Measurements from ENCODE around the gene DNLZ.
A peak's percentile ranks its signal among the peaks of the same experiment; 100 is the strongest.
"Not testable (repeated sequence)": the region's sequence is repeated elsewhere in the genome, so short reads cannot be mapped to it uniquely, and the experiment has no call there.

DNLZ gene

DNA sequence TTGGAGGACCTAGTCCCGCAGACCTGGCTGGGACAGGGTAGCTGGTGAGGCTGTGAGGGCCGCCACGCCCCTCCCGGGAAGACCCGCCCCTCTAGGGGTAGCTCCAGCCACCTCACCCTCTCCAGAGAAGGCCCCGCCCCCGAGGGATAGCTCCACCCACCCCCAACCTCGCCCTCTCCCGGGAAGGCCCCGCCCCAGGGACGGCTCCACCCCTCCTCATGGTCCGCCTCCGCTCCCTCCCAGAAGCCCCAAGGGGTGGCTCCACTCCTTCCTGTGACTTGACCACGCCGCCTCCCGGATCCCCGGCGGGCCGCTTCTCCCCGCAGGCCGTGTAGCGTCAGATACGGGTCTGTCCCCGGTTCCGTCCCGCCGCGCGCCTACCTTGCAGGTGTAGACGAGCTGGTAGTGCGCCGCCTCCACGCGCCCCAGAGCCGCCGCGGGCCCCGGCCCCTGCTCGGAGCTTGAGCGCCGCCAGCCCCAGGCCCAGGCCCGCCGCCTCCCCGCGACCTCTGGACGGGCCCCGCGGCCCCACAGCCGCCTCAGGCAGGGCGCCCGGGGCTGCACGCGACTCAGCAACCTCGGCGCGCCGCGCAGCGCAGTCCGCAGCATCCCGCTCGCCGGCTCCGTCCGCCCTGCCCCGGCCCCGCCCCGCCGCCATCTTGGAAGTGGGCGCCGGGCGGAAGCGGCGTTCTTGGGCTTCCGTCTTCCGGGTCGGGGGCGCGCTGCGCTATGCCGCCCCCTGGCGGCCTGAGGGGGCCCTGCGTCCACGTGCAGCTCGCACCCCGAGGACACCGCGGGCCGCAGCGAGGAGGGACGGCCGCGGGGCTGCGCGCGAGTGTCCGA lies at the start of gene DNLZ:
TSS of gene DNLZ (minus strand) at position 639 of the 843 bp plus-strand sequence. CDS start at position 609, 30 bp downstream.
- DNase-seq (ENCODE audit: low read depth in 1 of 2, low spot score in 1 of 2): peak; percentile 92 to 94

- no peak for DNase-seq (ENCODE audit: low read depth in 1 of 2, low spot score in 1 of 2)
Observed at GRCh38 chr9:136412962-136413361, 49.4 kb upstream of the DNLZ start.

GRCh38 chr9:136411378-136411777 lies 47.8 kb upstream of the DNLZ start:
- no peak for DNase-seq (ENCODE audit: low read depth in 1 of 2, low spot score in 1 of 2)

GRCh38 chr9:136410500-136411287 lies 47.1 kb upstream of the DNLZ start, which contains the start of the genes ENTR1 and PMPCA:
ENTR1 (minus strand) TSS chr9:136410614; CDS start chr9:136410397, 217 bp downstream.
PMPCA (plus strand) TSS chr9:136410658; CDS start chr9:136410669, 11 bp downstream.
- DNase-seq (ENCODE audit: low read depth in 1 of 2, low spot score in 1 of 2): peak; percentile 96 to 99

DNA sequence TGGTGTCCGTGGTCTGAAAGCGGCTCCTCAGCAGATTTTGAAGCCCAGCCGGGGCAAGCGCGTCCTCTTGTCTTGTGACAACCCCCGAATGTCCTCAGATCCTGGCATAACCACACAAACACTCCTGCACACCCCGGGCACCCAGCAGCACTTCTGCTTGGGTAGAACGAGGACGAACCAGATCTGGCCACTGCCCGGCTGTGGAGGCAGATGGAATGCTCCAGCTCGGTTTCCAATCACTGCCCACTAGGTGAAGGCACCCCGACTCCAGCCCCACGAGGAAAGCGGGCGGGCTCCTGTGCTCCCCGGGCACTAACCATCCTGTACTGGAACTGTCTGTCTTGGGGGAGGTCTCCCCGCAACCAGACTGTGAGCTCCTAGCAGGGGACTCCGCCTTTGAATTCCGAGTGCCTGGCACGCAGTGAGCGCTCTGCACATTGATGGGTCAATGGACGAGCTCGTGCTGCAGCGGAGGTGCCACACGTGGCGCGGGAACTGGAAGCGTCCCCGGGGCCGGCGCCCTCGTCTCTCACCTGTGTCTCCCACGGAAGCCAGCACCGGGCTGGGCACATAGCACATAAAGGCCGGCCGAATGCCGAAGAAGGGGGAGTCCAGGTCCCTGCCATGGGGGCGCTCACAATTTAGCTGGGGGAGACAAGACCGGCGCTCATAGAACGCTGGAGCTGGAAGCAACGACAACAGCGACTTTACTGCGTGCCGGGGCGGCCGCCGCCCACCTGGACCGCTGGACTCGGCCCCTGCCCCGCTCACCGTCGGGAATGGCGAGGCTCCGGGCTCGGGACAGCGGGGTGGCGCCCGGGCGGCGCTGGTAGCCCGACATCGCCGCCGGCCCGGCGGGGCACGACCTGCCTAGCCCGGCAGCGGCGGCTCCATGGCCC lies 46.3 kb upstream of the DNLZ start:
- peak in 1 of 2 donors; percentile 24 for DNase-seq (ENCODE audit: low read depth in 1 of 2, low spot score in 1 of 2)

DNA sequence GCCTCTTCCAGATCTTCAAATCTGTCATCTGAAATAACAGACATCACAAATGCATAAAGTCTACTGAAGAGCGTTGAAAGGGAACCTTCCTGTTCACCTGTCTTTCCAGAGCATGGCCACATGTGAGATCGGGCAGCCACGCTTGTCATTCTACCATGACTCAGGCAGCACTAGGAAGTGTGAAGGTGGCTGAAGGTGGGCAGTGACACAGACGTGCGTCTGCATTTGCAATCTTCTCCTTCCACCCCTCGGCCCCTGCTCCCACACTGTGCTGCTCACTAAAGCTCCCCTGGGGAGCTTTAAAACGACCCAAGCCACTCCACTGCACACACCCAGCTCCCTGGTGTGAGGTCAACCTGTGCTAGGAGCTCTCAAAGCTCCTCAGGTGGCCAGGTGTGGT lies 44.4 kb upstream of the DNLZ start:
- DNase-seq (ENCODE audit: low read depth in 1 of 2, low spot score in 1 of 2): no peak

DNA sequence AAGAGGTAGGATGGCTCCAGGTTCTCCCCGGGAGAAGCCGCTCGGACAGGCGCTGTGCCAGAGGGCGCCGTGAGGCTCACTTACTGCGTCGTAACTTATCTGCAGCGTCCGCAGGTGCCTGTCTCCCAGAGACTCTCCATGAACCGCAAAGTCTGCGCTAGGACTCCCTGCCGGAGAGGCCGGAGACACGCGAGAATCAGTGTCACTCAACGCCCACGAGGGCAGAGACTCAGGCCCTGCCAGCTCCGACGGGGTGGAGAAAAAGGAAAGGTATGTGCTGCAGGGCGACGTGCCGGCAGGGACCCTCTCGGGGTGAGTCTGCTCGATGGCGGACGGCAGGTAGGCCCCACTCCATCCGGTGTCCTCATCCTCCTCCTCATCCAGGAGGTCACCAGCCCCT lies 43.5 kb upstream of the DNLZ start:
- not testable (repeated sequence) for DNase-seq (ENCODE audit: low read depth in 1 of 2, low spot score in 1 of 2)

- not testable (repeated sequence) for DNase-seq (ENCODE audit: low read depth in 1 of 2, low spot score in 1 of 2)
Observed at GRCh38 chr9:136405904-136406303, 42.4 kb upstream of the DNLZ start.

DNA sequence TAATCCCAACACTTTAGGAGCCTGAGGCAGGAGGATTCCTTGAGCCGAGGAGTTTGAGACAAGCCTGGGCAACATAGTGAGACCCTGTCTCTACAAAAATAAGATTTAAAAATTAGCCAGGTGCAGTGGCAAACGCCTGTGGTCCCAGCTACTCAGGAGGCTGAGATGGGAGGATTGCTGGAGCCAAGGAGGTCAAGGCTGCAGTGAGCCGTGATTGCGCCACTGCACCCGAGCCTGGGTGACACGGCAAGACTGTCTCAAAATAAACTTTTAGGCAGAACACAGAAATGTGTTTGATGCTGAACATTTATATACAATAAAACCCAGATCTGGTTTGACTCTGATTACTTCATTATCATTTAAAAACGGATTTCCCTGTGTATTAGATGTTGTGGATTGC lies 41.9 kb upstream of the DNLZ start:
- no peak for DNase-seq (ENCODE audit: low read depth in 1 of 2, low spot score in 1 of 2)

GRCh38 chr9:136404801-136405136 lies 41.2 kb upstream of the DNLZ start:
- no peak for DNase-seq (ENCODE audit: low read depth in 1 of 2, low spot score in 1 of 2)

DNA sequence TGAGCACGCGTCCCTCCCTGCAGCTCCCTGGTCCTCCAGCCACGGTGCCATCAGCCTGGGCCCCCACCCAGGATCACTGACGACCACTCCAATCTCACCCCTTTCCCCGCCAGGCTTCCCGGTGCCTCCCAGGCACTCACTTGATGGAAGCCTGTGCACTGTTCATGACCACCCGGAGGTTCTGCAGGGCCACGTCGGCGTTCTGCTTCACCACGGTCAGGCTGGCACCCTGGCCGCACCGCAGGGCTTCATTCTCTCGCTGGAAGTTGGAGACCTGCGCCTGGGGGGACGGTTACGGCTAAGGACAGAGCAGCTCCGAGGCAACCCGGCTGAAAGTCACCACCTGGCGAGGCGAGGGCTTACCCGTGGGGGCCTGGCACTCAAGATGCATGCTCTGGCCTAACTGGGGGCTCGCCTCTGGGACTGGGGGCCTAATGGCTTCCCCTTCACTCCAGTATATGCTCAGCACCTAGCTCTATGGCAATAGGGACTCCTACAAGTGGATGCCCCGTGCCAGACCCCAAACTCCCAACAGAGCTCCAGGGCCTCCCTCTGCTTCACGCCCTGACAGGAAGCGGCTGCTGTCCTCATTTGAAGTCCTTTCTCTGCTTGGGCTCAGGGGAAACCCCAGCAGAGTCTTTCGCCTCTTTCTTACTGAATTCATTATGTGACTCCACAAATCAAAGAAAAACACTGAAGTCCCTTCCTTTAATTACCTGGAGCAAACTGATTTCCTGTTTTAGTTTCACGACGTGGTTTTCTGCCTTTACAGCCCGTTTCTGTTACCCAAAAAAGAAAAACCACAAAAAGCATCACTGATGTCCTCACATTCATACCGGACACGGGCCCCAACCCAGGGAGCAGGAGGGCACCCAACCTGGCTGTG lies 40.6 kb upstream of the DNLZ start:
- DNase-seq (ENCODE audit: low read depth in 1 of 2, low spot score in 1 of 2): no peak

- peak; percentile 46 to 64 for DNase-seq (ENCODE audit: low read depth in 1 of 2, low spot score in 1 of 2)
Observed at GRCh38 chr9:136403538-136403914, 40.0 kb upstream of the DNLZ start.

DNA sequence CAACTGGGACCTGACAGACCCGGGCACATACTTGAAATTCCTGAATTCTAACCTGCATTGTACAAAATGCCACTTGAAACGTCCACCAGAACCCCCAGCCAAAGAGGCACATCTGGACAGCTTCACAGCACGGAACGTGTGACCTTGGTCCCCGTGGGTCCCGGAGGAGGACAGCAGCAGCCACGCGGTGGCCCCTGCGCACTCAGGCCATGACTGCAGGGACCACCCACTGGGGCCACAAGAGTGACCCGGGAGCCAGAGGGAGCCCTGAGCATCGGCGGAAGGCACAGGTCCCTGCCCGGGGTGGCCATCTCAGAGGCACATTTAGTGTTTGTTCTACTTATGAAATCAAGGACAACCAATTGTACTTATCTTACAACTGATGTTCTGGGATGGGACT lies 38.5 kb upstream of the DNLZ start:
- no peak for DNase-seq (ENCODE audit: low read depth in 1 of 2, low spot score in 1 of 2)

GRCh38 chr9:136401173-136401922 lies 37.8 kb upstream of the DNLZ start:
- DNase-seq (ENCODE audit: low read depth in 1 of 2, low spot score in 1 of 2): no peak

DNA sequence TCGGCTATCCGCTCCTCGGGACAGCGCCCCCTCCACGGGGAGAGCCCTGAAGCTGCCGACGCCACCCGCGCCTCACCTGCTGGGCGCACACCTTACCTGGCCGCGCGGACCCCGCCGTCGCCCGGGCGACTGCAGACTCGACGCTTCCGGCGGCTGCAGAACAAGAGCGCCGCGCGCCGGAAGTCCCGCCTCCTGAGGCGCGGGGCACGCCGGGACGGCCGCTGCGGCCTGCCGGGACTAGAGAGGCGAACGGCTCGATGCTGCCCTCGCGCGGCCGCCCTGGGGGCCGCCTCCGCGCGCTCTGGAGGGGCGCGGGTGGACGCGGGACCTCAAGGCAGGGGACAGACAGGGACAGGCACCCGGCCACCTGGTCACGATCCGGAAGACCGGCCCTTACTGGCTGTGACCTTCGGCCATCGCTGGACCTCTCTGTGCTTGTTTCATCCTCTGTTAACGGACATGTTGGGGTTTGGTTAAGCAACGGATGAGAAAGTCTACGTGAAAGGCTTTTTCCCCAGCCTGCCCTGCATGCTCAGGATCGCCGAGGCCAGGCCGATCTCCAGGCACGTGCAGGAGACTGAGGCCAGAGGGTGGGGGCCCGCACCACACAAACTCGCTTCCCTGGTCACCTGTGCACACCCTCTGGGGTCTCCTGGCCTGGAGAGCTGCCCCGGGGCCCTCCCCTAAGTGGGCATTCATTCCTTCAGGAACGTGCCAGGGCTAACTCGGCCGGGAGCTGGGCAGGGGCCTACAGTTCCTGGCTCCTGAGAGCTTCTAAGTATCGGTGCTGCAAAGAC lies 36.7 kb upstream of the DNLZ start, which contains the start of gene SNAPC4:
TSS of gene SNAPC4 (minus strand) at position 133 of the 797 bp plus-strand sequence. CDS start 1,742 bp downstream, outside the sequence.
- peak; percentile 73 to 78 for DNase-seq (ENCODE audit: low read depth in 1 of 2, low spot score in 1 of 2)

- DNase-seq (ENCODE audit: low read depth in 1 of 2, low spot score in 1 of 2): no peak
Observed at GRCh38 chr9:136399176-136400037, 35.9 kb upstream of the DNLZ start.

- no peak for DNase-seq (ENCODE audit: low read depth in 1 of 2, low spot score in 1 of 2)
Observed at GRCh38 chr9:136398286-136398685, 34.7 kb upstream of the DNLZ start.

All from activated CD4-positive, alpha-beta T cell treated with anti-CD3 and anti-CD28 coated beads, Interleukin-2, amount 50 U/mL, for 24 hours (primary cell).